Endodermal cell (in vitro differentiated cells): ENCODE measurements around the gene XYLT1. TPM values are rescaled to one million over a fixed set of nuclear protein-coding genes. Genes with fewer than 3 reads are reported as not detected.

ENCODE experiments used
- DNase-seq: peaks from one replicate; pipeline ENCODE4 v3.0.0-alpha.2; 2017
- H3K27ac ChIP-seq: 2 replicates; pipeline ENCODE4 v1.5.1; 2013; ENCODE audit warnings: mild to moderate bottlenecking, low read depth, low read length, moderate library complexity
- H3K27me3 ChIP-seq: 2 replicates; pipeline ENCODE4 v1.6.1; 2013; ENCODE audit warnings: mild to moderate bottlenecking, low read length, moderate library complexity; ENCODE audit not compliant: insufficient read depth, control insufficient read depth, poor library complexity, severe bottlenecking
- H3K36me3 ChIP-seq: 2 replicates; pipeline ENCODE4 v1.7.0; 2013; ENCODE audit warnings: mild to moderate bottlenecking, low read length, moderate library complexity; ENCODE audit not compliant: control insufficient read depth, insufficient read depth
- H3K4me1 ChIP-seq: one replicate; pipeline ENCODE4 v1.7.0; 2013; ENCODE audit warnings: low read length; ENCODE audit not compliant: control insufficient read depth, insufficient read depth
- H3K4me3 ChIP-seq: 2 replicates; pipeline ENCODE4 v1.5.1; 2013; ENCODE audit warnings: mild to moderate bottlenecking, low read length, moderate library complexity
- H3K9ac ChIP-seq: 2 replicates; pipeline ENCODE4 v1.6.1; 2013; ENCODE audit warnings: mild to moderate bottlenecking, low read length, moderate library complexity; ENCODE audit not compliant: poor library complexity, severe bottlenecking; ENCODE audit errors: extremely low read depth
- H3K9me3 ChIP-seq: 2 replicates; pipeline ENCODE4 v1.6.1; 2013; ENCODE audit warnings: mild to moderate bottlenecking, low read length, moderate library complexity; ENCODE audit not compliant: control insufficient read depth
- H3K27ac Mint-ChIP-seq: 2 replicates; pipeline ENCODE4 v1.8.0; 2020; ENCODE audit warnings: mixed read lengths
- H3K27me3 Mint-ChIP-seq: 2 replicates; pipeline ENCODE4 v1.8.0; 2021; ENCODE audit warnings: mild to moderate bottlenecking, mixed read lengths; ENCODE audit not compliant: insufficient read depth
- H3K36me3 Mint-ChIP-seq: 2 replicates; pipeline ENCODE4 v1.8.0; 2020; ENCODE audit warnings: low read depth, mixed read lengths
- H3K4me1 Mint-ChIP-seq: 2 replicates; pipeline ENCODE4 v1.8.0; 2020; ENCODE audit warnings: mixed read lengths
- H3K4me3 Mint-ChIP-seq: 2 replicates; pipeline ENCODE4 v1.8.0; 2020; ENCODE audit warnings: mild to moderate bottlenecking, moderate library complexity, mixed read lengths
- H3K9me3 Mint-ChIP-seq: 2 replicates; pipeline ENCODE4 v1.8.0; 2020; ENCODE audit warnings: mild to moderate bottlenecking, mixed read lengths
- CTCF ChIP-seq: fragments of 200-600 bp; sonication (generic); conservative IDR thresholded peaks from 2 replicates; pipeline ENCODE4 v1.5.0; 2021; ENCODE audit warnings: antibody characterized with exemption, mild to moderate bottlenecking
- WGBS, 2 experiments: methylation state at CpG; one replicate each; pipeline versions ENCODE4 v1.1.5 to v1.1.7; 2013; ENCODE audit warnings: missing lambda C conversion rate in 2 of 2, mixed read lengths in 1 of 2; ENCODE audit not compliant: insufficient coverage in 1 of 2, insufficient read length in 1 of 2; 5-methylcytosine and 5-hydroxymethylcytosine counted together
- total RNA-seq, 2 donors: library from RNA; stranded (reverse); fragmentation: NEBNext Ultra II Directional in 1 of 2; extraction: Animal tissue kit (Norgen Biotek cat#: 25700) in 1 of 2; gene quantifications; 2 replicates in 1 of 2; 3 replicates in 1 of 2; pipeline ENCODE4 v1.2.1, GENCODE V29; 2021

XYLT1 gene
- total RNA-seq, 2 donors from 2014 or later, result 26.8 to 28.5 TPM

GRCh38 chr16:17365211-17365541 is 105.6 kb downstream of the XYLT1 start:
- no peaks in the 10 kb centered on the region for H3K27me3 ChIP-seq
- H3K9me3 ChIP-seq, result no peaks in the 10 kb centered on the region
- TF ChIP-seq CTCF, result no peak
- Mint-ChIP-seq H3K27me3 (no peaks in the 10 kb centered on the region), H3K36me3 (no peaks in the 10 kb centered on the region), H3K27ac (no peak overlapping the region), H3K4me3 (no peak overlapping the region), H3K4me1 (peaks cover 60% of the 10 kb centered on the region), H3K9me3 (no peaks in the 10 kb centered on the region)
- H3K4me3 ChIP-seq, result no peak overlapping the region
- WGBS, 2 experiments, result 86 to 100% methylated on average over 3 to 4 of the region's 4 CpGs
- no peak overlapping the region for H3K27ac ChIP-seq
- no peaks in the 10 kb centered on the region for H3K36me3 ChIP-seq
- H3K4me1 ChIP-seq, result peaks cover 3% of the 10 kb centered on the region
- H3K9ac ChIP-seq, result no peak overlapping the region
- DNase-seq, result no peak

- H3K4me3 ChIP-seq, result no peak overlapping the region
- no peak overlapping the region for H3K27ac Mint-ChIP-seq
- H3K4me1 ChIP-seq, result peaks cover 3% of the 10 kb centered on the region
- no peak overlapping the region for H3K27ac ChIP-seq
- H3K36me3 ChIP-seq, result no peaks in the 10 kb centered on the region
- H3K4me3 Mint-ChIP-seq, result no peak overlapping the region
- no peaks in the 10 kb centered on the region for H3K36me3 Mint-ChIP-seq
- TF ChIP-seq CTCF, result no peak
- H3K4me1 Mint-ChIP-seq, result peaks cover 60% of the 10 kb centered on the region
- DNase-seq, result no peak
- H3K27me3 Mint-ChIP-seq, result no peaks in the 10 kb centered on the region
- H3K9ac ChIP-seq, result no peak overlapping the region
- no peaks in the 10 kb centered on the region for H3K9me3 ChIP-seq
- WGBS, 2 experiments, result 92 to 96% methylated on average over 16 to 18 of the region's 18 CpGs
- H3K9me3 Mint-ChIP-seq, result no peaks in the 10 kb centered on the region
- no peaks in the 10 kb centered on the region for H3K27me3 ChIP-seq
These were observed 106.2 kb downstream of the XYLT1 start for GRCh38 chr16:17364319-17365210.

- Mint-ChIP-seq H3K9me3 (no peaks in the 10 kb centered on the region), H3K27ac (peak overlapping the region; percentile 48), H3K27me3 (no peaks in the 10 kb centered on the region), H3K4me3 (no peak overlapping the region), H3K4me1 (peaks cover 56% of the 10 kb centered on the region), H3K36me3 (no peaks in the 10 kb centered on the region)
- peaks cover 3% of the 10 kb centered on the region for H3K4me1 ChIP-seq
- H3K27ac ChIP-seq, result no peak overlapping the region
- no peaks in the 10 kb centered on the region for H3K9me3 ChIP-seq
- H3K4me3 ChIP-seq, result no peak overlapping the region
- H3K9ac ChIP-seq, result no peak overlapping the region
- DNase-seq, result no peak
- no peaks in the 10 kb centered on the region for H3K36me3 ChIP-seq
- whole genome bisulfite sequencing, 2 experiments, result 88 to 100% methylated on average over 3 to 4 of the region's 4 CpGs
- TF ChIP-seq CTCF, result no peak
- no peaks in the 10 kb centered on the region for H3K27me3 ChIP-seq
These were observed 107.8 kb downstream of the XYLT1 start for GRCh38 chr16:17362946-17363345.
